HG03469 (cell line): Measurements from ENCODE around the gene LCTL.
"Not testable (repeated sequence)": the region's sequence is repeated elsewhere in the genome, so short reads cannot be mapped to it uniquely, and the experiment has no call there.

Source experiments
- ATAC-seq: cut with Tn5 transposase; IDR thresholded peaks from one replicate; pipeline ENCODE4 v1.9.1; 2021; ENCODE audit warnings: mild to moderate bottlenecking, moderate library complexity, moderate number of reproducible peaks; ENCODE audit not compliant: unreplicated experiment

LCTL gene

DNA sequence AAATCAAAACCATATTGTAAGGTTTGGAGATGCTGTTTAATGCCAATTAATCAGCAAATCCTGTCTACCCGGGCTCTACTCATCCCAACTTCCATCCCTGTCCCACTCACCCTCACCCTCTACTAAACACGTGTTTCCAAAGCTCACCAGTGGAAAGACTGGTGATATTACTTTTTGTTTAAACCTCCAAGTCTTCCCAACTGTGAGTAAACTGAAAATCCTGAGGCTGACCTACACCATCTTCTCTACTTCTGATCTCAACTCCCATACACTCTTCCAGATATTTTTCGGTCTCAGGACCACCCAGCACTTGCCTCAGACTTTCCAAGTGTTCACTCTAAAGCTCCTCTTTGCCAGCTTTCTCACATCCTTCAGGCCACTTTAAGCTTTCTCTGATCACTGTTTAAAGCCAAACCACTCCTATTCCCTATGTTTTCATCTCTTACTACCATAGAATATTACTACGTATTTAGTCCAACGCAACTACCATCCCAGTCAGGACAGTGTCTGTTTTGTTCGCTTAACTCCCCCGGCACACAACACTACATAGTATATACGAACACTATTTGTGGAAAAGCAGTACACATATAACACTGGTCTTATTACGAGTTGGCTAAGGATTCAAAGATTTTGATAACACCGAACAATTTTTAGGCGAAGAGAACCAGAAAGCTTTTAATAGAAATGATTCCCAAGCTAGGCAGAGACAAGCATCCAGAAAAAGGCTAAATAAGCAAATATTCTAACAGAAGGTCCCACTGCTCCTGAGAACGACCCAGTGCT lies 61.8 kb downstream of the LCTL start:
- ATAC-seq, result no peak

DNA sequence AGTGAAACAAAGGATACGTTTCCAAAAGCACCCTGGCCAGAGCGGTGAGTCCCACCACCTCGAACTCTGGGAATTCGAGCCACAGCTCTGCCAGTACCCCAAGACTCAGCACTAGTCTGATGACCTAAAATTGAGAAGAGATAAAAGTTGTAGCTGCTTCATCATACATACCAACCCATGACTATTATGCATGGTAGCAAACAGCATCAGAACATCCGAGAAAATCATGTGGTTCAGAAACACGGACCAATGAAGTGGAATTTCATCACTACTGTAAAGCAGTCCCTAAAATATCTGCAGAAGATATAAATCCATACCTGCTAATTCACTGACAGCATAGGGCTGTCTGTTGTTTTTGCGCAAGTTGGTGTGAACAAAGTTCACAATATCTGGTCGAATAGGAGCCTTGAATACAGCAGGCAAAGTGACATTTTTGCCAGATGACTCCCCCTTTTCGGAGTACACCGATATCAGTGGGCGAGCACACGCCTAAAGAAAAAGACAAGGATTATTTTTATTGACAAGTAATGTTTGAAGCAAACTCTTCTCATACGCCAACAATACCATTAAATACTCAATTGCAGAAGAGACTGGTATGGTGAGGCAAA lies 62.7 kb downstream of the LCTL start:
- ATAC-seq, result not testable (repeated sequence)

DNA sequence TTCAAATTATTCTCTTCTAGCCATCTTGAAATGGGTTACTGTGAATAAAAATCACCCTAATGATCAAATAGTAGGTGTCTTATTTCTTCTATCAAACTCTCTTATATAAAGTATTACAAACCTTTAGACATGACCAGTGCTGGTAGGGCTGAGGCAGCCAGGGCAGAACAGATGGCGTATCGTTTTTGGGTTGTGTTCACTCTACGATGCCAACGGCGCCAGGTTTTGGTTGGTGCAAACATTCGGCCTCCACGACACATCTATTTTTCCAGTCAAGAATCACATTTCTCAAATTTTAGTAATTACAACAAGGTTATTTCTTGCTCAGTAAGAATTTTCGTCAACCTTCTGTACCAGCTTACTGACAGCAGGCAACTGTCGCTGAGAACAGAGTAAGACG lies 63.3 kb downstream of the LCTL start:
- ATAC-seq, result no peak

DNA sequence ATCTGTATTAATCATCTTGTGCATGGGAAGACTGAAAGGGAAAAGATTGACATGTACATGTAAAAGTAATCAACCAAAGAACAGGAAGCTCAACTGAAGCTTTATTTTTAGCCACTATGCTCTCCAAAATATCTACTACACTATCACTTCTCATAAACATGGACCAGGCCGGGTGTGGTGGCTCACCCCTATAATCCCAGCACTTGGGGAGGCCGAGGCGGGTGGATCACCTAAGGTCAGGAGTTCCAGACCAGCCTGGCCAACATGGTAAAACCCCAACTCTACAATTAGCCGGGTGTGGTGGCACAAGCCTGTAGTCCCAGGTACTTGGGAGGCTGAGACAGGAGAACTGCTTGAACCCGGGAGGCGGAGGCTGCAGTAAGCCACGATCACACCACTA lies 65.5 kb downstream of the LCTL start:
- not testable (repeated sequence) for ATAC-seq

DNA sequence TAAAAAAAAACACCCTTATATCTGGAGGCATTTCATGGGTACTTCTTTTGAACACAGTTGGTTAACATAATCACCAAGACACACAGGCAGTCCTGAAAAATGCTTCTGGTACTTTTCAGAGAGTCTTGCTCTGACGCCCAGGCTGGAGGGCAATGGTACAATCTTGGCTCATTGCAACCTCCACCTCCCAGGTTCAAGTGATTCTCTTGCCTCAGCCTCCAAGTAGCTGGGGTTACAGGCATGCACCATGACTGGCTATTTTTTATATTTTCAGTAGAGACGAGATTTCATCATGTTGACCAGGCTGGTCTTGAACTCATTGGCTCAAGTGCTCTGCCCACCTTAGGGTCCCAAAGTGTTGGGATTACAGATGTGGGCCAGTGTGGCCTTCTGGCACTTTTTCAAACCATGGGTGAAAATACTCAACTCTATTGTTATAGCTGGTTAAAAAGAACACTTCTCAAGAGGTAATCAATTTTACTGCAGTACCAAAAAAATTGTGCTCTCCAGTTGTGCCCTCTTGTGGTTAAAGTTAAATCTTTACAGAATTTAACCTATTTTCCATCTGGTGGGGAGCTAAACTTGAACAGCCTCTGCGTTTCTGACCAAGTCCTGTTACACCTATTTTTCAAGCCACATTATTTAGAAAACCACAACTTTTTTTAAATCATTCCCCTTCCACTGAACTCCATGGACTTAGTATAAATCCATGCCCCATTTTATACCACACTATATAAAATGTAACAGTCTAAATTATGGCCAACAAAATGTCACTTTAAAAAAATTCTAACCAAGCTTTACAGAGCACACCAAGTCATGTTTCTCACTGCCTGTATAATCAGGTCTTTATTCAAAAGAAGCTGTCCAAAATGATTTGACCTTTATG lies 67.1 kb downstream of the LCTL start:
- no peak for ATAC-seq
